Measurements from ENCODE around the gene ZNF385B.
"Not testable (repeated sequence)": the region's sequence is repeated elsewhere in the genome, so short reads cannot be mapped to it uniquely, and the experiment has no call there.

Gene ZNF385B

GRCh38 chr2:179800776-179801175 lies 60.6 kb downstream of the ZNF385B start:
- DNase-seq (ENCODE audit: low read depth), result no peak

DNA sequence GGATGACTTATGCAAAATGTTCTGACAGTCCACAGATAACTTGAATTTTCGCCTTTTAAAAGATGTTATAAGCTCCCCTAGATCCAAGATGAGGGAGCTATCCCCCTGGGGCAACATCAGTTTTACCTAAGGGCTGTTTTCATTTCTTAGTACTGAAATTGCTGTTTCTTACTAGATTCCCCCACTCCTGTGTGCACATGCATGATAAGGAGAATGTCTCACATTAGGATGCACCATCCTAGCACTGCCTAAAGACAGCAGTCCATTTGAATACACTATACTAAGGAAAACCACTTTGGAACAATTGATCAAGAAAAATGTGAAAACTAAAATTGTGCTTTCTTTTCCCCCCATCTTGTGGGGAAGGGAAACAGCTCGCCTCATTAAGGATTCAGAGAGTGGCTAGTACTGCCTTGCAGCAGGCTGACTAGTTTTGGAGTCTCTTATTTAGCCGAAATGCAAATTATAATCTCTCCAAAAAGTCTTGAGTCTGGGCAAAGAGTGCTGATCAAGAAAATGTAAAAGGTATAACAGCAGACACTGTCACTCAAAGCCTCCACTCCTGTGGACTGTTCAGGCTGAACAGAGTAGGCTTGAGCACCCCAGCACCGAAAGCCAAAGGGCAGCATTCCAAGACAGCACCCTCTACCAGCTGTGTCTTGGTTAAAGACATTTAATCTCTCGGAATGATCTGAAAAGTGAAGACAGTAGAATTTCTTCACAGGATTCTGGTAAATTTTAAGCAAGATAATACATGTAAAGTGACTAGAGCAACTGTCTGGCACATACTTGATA lies 65.0 kb downstream of the ZNF385B start:
- DNase-seq (ENCODE audit: low read depth), result no peak

- no peak for DNase-seq (ENCODE audit: low read depth)
Measured at GRCh38 chr2:179793902-179794301, 67.5 kb downstream of the ZNF385B start.

DNA sequence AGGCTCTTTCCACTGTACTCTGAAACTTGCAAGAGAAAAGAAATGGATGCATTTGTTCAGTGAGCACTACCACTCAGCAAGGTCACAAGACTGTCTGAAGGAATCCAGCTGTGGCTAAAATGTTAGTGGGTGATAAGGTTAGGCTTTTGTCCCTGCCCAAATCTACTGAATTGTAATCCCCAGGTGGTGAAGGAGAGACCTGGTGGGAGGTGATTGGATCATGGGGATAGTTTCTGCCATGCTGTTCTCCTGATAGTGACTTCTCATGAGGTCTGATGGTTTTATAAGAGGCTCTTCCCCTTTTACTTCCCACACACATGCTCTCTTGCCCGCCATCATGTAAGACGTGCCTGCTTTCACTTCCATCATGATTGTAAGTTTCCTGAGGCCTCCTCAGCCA lies 68.2 kb downstream of the ZNF385B start:
- DNase-seq (ENCODE audit: low read depth), result no peak

- DNase-seq (ENCODE audit: low read depth), result no peak
Measured at GRCh38 chr2:179790235-179791217, 70.9 kb downstream of the ZNF385B start.

DNA sequence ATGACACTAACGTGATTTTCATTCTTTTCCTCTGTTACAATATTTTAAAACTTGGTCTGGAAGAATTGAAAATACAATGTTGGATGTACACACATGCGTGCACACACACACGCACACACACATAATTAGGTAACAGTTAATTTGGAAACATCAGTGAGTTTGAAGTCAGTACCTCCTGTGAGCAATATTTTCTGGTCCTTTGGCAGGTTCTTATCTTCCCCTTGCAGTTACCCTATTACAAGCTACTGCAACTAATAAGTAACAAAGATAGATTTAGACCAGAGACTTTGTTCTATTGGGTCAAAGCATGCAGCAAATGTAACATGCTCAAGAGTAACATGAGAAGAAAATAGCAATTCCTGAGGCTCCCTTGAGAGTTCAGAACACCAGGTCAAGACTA lies 73.3 kb downstream of the ZNF385B start:
- no peak for DNase-seq (ENCODE audit: low read depth)

DNA sequence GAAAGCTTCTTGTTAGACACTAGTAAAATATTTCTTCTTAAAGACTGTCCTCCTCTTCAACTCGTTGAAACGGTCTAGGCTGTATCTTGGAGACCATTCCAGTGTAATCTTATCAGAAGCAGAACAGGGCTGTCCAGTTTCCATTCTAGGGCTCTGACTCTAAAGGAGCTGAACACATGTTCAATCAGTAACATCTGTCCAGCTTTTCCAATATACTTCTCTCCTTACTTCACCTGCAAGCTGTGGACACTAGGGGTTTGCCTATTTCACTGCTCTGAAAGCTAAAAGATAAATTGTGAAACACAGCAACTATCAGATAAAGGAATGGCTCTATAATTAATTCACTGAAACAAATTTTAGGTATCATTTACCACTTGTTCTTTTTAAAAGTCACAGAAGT lies 73.8 kb downstream of the ZNF385B start:
- DNase-seq (ENCODE audit: low read depth), result no peak

DNA sequence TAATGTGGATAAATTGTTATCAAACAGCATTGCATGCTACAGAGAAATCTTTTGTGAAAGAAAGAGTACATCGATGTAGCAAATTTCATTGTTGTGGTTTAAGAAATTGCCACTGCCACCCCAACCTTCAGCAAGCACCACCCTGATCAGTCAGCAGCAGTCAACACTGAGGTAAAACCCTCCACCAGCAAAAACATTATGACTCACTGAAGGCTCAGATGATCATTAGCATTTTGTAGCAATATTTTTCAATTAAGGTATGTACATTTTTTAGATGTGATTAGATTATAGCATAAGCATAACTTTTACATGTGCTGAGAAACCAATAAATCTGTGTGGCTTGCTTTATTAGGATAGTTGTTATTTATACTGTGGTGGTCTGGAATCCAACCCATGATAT lies 75.5 kb downstream of the ZNF385B start:
- no peak for DNase-seq (ENCODE audit: low read depth)

DNA sequence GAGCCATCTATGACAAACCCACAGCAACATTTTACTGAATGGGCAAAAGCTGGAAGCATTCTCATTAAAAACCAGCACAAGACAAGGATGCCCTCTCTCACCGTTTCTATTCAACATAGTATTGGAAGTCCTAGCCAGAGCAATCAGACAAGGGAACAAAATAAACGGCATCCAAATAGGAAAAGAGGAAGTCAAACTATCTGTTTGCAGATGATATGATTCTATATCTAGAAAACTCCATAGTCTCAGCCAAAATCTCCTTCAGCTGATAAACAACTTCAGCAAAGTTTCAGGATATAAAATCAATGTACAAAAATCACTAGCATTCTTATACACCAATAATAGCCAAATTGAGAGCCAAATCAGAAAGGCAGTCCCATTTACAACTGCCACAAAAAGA lies 79.1 kb downstream of the ZNF385B start:
- not testable (repeated sequence) for DNase-seq (ENCODE audit: low read depth)

- no peak for DNase-seq (ENCODE audit: low read depth)
Measured at GRCh38 chr2:179773986-179774385, 87.4 kb downstream of the ZNF385B start.

- no peak for DNase-seq (ENCODE audit: low read depth)
Measured at GRCh38 chr2:179772346-179772745, 89.1 kb downstream of the ZNF385B start.

GRCh38 chr2:179771791-179772190 lies 89.6 kb downstream of the ZNF385B start:
- DNase-seq (ENCODE audit: low read depth), result no peak

DNA sequence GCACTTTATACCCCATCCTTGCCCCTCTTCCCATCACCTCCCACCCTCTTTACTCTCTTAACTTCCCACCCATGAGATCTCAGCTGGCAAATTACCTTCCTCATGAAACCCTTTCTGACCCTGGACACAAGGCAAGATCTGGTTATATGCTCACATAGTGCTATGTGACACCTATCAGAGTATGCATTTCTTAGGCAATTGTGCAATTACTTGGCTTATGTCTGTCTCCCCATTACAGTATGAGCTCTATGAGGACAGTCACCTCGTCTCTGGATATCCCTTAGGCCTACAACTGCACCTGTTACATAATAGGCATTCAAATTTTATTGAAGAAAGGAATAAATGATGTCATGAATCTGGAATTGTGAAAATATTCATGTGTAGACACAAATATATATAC lies 91.4 kb downstream of the ZNF385B start:
- no peak for DNase-seq (ENCODE audit: low read depth)

DNA sequence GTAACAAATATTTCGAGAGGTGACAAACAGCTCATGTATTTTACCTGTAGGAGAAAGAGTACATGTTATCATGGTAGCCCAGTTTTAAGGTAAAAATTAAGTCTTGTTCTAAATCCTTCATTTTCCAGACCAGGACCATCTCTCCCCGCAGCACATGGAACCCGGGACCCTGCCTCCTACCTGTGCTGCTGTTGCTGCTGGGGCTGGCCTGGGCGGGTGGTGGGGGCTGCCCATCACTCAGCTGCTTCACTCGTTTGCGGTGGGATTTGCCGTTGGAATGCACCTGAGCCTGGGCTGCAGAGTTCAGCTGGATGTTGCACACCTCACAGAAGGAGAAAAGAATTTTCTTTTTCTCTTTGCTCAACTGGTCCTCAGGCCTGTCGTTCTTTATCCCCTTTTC lies 92.1 kb downstream of the ZNF385B start:
- DNase-seq (ENCODE audit: low read depth), result no peak

GRCh38 chr2:179768765-179769164 lies 92.6 kb downstream of the ZNF385B start:
- no peak for DNase-seq (ENCODE audit: low read depth)

GRCh38 chr2:179765666-179766065 lies 95.7 kb downstream of the ZNF385B start:
- DNase-seq (ENCODE audit: low read depth), result no peak

- no peak for DNase-seq (ENCODE audit: low read depth)
Measured at GRCh38 chr2:179764710-179765109, 96.7 kb downstream of the ZNF385B start.

DNA sequence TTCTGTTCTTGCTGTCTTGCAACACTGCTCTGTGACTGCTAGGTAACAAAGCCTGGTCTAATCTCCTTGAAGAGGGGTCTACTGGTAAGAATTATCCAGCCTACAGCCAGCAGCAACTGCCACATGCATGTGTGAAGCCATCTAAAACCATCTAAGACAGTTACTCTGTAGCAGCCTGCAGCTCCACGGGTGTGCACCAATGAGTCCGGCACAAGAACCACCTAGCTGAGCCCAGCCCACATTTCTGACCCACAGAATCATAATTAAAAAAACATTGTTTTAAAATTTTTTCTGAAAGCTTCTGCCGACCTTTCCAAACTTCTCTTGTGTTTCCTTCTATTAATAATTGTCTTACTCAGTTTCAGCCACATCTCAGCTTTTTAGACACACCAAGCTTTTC lies 102.8 kb downstream of the ZNF385B start:
- no peak for DNase-seq (ENCODE audit: low read depth)

DNA sequence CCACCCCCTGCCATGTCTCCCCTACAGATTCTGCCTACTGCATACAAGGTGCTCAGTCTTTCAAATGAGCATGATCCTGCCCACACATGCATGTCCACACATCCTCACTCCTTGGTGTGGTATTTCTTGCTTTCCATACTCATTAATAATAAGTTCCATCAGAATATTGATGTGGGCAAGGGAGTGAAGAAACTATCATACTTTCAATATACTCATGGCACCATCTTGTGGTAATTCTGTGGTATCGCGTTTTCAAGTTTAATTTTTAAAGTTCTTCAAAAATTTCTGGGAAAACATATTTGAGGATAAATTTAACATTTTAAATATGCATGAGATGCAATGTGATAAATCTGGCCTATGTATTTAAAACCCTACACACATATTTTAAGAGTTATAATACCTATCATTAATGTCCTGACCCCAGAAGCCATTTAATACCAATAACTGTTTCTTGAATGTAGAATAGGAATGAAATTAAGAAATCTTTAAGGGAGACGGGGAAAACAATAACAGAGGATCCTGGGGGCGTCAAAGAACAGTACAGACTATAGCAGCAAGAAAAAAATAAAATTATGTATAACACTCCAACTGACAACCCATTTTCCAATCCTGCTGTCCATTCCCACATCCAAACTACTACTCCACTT lies 110.1 kb downstream of the ZNF385B start:
- DNase-seq (ENCODE audit: low read depth), result no peak

GRCh38 chr2:179749210-179749609 lies 112.2 kb downstream of the ZNF385B start:
- DNase-seq (ENCODE audit: low read depth), result no peak

DNA sequence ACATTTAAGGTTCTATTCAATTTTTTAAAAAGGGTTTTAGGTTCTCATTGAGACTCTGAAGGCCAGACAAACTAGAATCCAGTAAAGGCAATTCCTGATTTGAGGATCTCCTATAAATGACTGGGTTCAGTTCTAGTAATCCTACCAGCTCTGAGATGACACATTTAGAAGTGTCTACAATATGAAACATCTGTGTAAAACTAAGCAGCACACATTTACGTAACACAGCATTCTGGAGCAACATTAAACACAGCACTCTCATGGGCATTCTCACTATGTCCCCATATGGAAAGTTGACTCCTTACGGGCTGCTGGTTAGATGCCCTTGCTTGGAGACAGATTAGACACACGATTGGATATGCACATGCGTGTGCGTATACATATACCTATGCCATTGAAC lies 114.4 kb downstream of the ZNF385B start:
- DNase-seq (ENCODE audit: low read depth), result no peak

DNA sequence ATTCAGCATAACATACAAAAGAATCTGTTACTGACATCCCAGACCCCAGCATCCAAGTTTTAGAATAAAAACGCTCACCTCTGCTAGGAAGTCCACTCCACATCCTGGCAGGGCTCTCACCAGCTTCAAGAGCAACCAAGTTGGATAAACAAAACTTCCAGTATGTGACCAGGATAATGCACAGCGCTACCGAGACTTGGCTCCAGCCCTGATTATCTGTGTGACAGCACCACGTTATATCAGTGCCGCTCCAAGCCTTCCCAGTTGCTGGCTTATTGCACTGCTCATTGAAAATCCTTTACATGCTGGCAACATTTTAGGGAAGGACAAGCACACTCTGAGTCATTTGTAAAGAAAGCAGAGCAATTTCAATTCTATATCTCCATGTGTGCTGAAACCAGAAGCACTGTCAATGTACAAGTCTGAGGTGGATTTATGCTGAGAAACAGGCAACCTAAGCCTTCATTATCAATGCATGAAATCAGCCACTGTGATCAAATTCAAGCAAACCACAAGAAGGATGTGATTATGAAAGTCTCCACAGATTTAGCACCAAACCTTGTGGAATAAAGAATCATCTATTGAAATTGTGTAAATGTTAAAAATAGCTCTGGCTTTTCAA lies 115.7 kb downstream of the ZNF385B start:
- no peak for DNase-seq (ENCODE audit: low read depth)

All from stimulated activated CD8-positive, alpha-beta memory T cell treated with anti-CD3 and anti-CD28 coated beads, Interleukin-12 subunit alpha, Interleukin-12 subunit beta, amount 100 ng/mL, for 1 hour (primary cell).